Mucosa of stomach (tissue), 1 donor: ENCODE data around the gene PDE4C.
A peak's percentile ranks its signal among the peaks of the same experiment; 100 is the strongest.

Source experiments
- H3K27me3 ChIP-seq: one replicate; pipeline ENCODE4 v1.7.0; 2013; ENCODE audit warnings: mild to moderate bottlenecking, low read length; ENCODE audit not compliant: control insufficient read depth, insufficient read depth
- H3K36me3 ChIP-seq: one replicate; pipeline ENCODE4 v1.7.0; 2013; ENCODE audit warnings: low read length; ENCODE audit not compliant: control insufficient read depth, insufficient read depth
- H3K4me1 ChIP-seq: one replicate; pipeline ENCODE4 v1.7.0; 2013; ENCODE audit warnings: mild to moderate bottlenecking, low read length; ENCODE audit not compliant: control insufficient read depth, insufficient read depth
- H3K4me3 ChIP-seq: one replicate; pipeline ENCODE4 v1.7.0; 2013; ENCODE audit warnings: low read length
- H3K9ac ChIP-seq: one replicate; pipeline ENCODE4 v1.7.0; 2013; ENCODE audit warnings: mild to moderate bottlenecking, low read length, moderate library complexity
- H3K9me3 ChIP-seq: one replicate; pipeline ENCODE4 v1.7.0; 2013; ENCODE audit warnings: mild to moderate bottlenecking, low read length, moderate library complexity; ENCODE audit not compliant: control insufficient read depth
- donor health status: Pancreatic carcinoma.

Gene PDE4C

DNA sequence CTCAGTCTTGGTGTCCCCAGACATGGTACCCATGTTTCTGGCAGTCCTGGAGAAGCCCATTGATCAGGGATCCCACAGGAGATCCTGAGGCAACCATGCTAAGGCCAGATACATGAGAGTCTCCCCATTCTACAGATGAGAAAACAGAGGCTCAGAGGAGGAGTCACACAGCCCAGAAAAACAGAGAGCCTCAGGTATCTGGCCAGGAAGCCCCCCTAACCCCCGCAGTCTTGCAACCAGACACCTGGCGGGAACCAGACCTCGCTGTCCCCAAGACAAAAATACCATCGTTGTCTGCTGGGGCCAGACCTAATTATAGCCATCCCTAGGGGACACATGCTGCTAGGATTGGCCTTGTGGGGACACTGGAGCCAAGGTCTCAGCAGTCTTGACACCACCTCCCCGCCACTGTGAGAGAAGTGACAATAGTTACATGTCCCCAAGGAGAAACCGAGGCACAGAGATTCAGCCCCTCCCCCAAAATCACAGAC lies 1.6 kb upstream of the PDE4C start:
- no peaks in the 10 kb centered on the region for H3K36me3 ChIP-seq
- H3K9me3 ChIP-seq = no peaks in the 10 kb centered on the region
- H3K9ac ChIP-seq = no peak overlapping the region
- H3K4me1 ChIP-seq = peaks cover 20% of the 10 kb centered on the region
- no peak overlapping the region for H3K4me3 ChIP-seq
- peaks cover 57% of the 10 kb centered on the region for H3K27me3 ChIP-seq

GRCh38 chr19:18226956-18227780 lies 930 bp upstream of the PDE4C start:
- Histone ChIP-seq H3K9ac (no peak overlapping the region), H3K36me3 (no peaks in the 10 kb centered on the region), H3K4me3 (no peak overlapping the region), H3K4me1 (peaks cover 20% of the 10 kb centered on the region), H3K27me3 (peaks cover 51% of the 10 kb centered on the region), H3K9me3 (no peaks in the 10 kb centered on the region)

DNA sequence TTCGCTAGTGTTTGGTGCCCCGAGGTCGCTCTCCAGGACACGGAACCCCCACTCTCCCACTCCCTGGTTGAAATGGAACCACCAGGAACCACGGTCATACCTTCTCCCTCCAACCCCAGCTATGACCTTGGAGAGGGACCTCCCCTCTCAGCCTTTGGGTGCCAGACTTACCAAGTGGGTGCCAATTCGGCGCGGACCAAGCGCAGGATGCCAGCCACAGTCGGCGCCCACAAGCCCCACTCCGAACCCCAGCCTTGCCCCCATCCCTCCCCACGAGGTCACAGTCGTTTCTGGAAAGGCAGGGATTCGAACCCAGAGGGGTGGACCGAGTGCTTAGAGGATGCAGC lies 910 bp downstream of the PDE4C start:
- Histone ChIP-seq H3K4me3 (no peak overlapping the region), H3K36me3 (no peaks in the 10 kb centered on the region), H3K27me3 (peaks cover 44% of the 10 kb centered on the region), H3K9me3 (no peaks in the 10 kb centered on the region), H3K9ac (no peak overlapping the region), H3K4me1 (peaks cover 17% of the 10 kb centered on the region)

DNA sequence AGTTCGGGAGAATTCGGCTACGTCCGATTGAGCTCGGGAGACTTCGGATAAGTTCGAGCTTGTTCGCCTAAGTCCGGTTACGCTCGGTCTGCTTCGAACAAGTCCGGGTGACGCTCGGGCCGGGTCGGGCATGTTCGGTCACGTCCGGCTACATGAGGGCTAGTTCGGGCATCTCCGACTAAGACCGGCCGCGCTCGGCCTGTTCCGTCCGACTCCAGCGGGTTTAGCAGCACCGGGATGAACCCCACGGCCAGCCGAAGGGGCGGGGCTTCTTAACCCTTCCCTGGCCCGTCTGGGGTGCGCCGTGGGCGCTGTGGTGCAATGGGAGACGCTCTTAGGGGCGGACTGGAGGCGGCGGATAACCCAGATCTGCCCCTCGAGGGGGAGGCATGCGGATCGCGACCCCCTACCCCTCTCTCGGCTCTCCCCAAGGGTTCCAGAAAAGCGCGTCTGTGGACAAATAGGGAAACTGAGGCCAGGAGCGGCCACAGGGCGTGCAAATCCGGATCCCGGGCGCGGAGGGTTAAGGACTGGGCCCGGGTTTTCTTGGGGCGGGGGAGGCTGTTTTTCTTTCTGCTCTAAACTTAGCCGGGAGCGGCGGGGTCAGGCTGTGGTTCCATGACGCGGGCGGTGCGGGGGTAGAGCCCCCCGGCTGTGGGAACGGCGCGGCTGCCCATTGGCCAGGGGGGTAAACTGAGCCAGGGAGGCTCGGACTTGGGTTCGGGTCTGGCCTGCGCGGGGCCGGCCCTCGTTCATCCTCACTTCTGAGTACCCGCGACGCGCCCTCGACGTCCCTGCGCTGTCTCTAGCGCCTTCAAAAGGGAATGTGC lies 1.5 kb downstream of the PDE4C start:
- Histone ChIP-seq H3K9me3 (no peaks in the 10 kb centered on the region), H3K36me3 (no peaks in the 10 kb centered on the region), H3K4me3 (peak overlapping the region; percentile 78), H3K4me1 (peaks cover 17% of the 10 kb centered on the region), H3K27me3 (peaks cover 45% of the 10 kb centered on the region), H3K9ac (peak overlapping the region; percentile 64)

DNA sequence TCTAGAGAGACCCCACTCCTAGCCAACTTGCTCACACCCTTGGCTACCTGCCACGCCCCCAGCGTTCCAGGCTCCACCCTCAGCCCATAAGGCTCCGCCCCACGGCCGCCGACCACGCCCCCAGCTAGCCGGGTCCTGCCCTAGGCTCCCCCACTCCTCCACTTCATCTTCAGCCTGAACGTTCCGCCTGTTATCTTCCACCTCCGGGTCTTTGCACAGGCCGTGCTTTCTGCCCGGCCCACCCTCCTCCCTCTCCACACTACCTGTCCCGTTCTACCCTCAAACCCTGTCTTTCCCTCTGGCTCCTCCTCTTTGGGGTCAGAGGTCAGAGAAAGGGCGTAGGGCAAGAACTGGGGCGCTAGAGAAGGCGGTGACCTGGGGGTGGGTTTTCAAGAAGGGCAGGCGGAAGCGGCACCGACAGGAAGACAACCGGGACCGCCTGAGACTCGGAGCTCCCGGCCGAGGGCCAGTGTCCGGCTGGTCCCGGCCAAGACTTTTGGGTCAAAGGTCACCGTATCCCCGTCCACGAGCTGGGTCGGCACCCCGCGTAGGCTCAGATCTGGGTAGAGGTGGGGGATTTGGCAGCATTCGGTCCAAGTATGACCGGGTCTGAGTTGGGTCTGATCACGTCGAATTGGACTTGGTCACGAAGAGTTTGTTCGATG lies 2.2 kb downstream of the PDE4C start:
- H3K9me3 ChIP-seq = no peaks in the 10 kb centered on the region
- H3K4me1 ChIP-seq = peaks cover 17% of the 10 kb centered on the region
- H3K4me3 ChIP-seq = peak overlapping the region; percentile 78
- peaks cover 45% of the 10 kb centered on the region for H3K27me3 ChIP-seq
- no peaks in the 10 kb centered on the region for H3K36me3 ChIP-seq
- H3K9ac ChIP-seq = peak overlapping the region; percentile 64

- Histone ChIP-seq H3K27me3 (peaks cover 34% of the 10 kb centered on the region), H3K9ac (no peak overlapping the region), H3K4me1 (peaks cover 17% of the 10 kb centered on the region), H3K36me3 (no peaks in the 10 kb centered on the region), H3K9me3 (no peaks in the 10 kb centered on the region), H3K4me3 (no peak overlapping the region)
These were observed 4.2 kb downstream of the PDE4C start for GRCh38 chr19:18221815-18222725.

DNA sequence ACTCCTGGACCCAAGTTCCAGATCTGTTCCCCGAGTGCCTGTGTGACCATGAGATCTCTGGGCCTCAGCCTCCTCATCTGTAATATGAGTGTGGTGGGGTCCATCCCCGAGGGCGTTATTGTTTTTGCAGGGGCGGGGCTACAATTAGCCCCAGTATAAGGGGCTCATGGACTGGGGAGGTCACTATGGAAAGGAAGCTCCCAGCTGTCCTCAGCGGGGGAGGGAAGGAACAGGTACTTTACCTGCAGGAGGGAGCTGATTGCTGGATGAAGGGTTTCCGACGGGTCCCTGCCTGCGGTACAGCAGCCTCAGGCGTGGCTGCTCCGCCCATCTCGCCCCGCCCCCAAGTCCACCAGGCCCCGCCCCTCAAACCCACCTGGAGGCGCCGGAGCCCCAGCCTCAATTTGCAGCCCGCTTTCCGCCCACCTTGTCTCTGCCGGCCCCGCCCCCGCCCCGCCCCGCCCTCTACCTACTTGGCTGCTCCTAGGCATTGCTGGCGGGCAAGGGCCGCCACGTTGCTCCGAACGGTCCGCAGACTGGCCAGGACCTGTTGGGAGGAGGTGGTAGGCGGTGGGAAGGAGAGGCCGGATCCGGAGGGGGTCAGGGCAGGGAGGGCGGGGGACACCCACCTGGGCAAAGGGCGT lies 5.5 kb downstream of the PDE4C start:
- peaks cover 14% of the 10 kb centered on the region for H3K4me1 ChIP-seq
- H3K4me3 ChIP-seq = no peak overlapping the region
- no peaks in the 10 kb centered on the region for H3K9me3 ChIP-seq
- H3K27me3 ChIP-seq = peaks cover 21% of the 10 kb centered on the region
- no peaks in the 10 kb centered on the region for H3K36me3 ChIP-seq
- H3K9ac ChIP-seq = no peak overlapping the region

DNA sequence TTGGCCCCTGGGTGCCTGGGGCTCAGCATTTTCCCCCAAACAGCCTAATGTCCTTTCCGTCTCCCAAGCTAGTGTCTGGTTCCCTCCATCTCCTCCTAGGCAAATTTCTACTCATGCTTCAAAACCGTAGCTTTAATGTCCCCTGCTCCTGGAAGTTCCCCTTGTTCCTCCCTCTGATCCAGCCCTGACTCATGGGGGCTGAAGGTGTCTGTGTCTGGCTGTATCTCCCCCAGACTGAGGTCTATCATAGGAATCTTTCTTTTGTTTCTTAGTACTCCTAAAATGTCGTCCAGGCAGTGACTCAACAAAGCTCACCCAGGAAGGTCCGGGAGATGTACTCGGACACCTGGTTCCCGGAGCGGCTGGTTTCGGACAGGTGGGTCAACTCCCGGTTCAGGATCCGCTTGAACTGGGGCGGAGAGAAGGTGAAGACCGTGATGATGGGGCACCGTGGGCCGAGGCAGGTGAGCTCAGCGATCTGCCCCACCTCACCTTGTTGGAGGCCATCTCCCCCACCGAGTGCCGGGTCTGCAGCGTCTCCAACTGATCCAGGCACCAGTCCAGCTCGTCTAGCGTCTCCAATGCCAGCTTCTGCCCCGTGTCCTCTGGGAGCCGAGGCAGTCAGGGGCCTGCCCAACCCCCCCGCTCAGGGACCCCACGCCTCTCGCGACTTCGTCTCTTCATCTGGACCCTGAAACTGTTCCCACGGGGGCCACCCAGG lies 6.2 kb downstream of the PDE4C start:
- Histone ChIP-seq H3K9ac (no peak overlapping the region), H3K36me3 (no peaks in the 10 kb centered on the region), H3K4me1 (peaks cover 10% of the 10 kb centered on the region), H3K4me3 (no peak overlapping the region), H3K27me3 (peaks cover 14% of the 10 kb centered on the region), H3K9me3 (no peaks in the 10 kb centered on the region)

- no peaks in the 10 kb centered on the region for H3K9me3 ChIP-seq
- H3K4me1 ChIP-seq = no peaks in the 10 kb centered on the region
- H3K36me3 ChIP-seq = no peaks in the 10 kb centered on the region
- H3K9ac ChIP-seq = no peak overlapping the region
- peaks cover 8% of the 10 kb centered on the region for H3K27me3 ChIP-seq
- no peak overlapping the region for H3K4me3 ChIP-seq
These were observed 7.6 kb downstream of the PDE4C start for GRCh38 chr19:18218600-18218999.

DNA sequence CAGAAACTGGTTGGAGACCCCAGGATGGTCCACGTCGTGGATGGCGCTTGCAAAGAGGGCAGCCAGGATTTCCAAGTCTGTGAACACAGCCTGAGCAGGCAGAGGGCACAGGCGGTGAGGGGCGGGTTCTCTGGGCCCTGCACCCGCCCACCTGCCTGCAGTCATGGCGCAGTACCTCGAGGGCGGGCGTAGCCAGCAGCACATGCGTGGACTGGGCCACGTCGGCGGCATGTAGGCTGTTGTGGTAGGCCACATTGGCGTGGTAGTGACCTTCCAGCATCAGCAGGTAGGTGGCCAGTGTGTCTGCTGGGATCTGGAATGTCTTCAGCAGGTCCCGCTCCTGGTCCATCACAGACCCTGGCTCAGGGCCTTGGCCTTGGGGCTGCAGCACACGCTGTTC lies 8.1 kb downstream of the PDE4C start:
- H3K9ac ChIP-seq = no peak overlapping the region
- no peaks in the 10 kb centered on the region for H3K9me3 ChIP-seq
- H3K27me3 ChIP-seq = peaks cover 8% of the 10 kb centered on the region
- no peak overlapping the region for H3K4me3 ChIP-seq
- no peaks in the 10 kb centered on the region for H3K4me1 ChIP-seq
- no peaks in the 10 kb centered on the region for H3K36me3 ChIP-seq
